Measurements from ENCODE around the gene KLHL13. TPM values are rescaled to one million over a fixed set of nuclear protein-coding genes. Genes with fewer than 3 reads are reported as not detected.

KLHL13 gene
- total RNA-seq, 6 experiments from 2014 or later: 1.2 to 3.2 (median 1.8) TPM

DNA sequence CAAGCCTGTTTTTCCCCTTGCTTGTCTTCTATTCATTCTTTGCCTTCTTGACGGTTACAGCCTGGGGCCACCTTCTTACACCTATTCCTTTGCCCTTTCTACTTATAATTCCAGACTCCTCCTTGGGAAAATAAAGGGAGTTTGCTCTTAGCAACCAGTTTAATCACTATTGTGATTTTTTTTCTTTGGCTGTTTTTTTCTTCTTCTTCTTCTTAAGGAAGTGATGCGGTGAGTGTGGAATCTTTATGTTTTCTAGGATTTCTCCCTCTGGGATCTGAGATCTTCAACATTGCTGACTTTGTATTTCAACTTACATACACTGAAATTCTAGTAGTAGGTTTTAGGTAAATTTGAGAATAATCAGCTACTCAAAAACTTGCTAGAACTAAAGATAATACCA, 1.1 kb upstream of the KLHL13 start:
- H3K27ac ChIP-seq: no peak overlapping the region
- TF ChIP-seq, protein P1, sequence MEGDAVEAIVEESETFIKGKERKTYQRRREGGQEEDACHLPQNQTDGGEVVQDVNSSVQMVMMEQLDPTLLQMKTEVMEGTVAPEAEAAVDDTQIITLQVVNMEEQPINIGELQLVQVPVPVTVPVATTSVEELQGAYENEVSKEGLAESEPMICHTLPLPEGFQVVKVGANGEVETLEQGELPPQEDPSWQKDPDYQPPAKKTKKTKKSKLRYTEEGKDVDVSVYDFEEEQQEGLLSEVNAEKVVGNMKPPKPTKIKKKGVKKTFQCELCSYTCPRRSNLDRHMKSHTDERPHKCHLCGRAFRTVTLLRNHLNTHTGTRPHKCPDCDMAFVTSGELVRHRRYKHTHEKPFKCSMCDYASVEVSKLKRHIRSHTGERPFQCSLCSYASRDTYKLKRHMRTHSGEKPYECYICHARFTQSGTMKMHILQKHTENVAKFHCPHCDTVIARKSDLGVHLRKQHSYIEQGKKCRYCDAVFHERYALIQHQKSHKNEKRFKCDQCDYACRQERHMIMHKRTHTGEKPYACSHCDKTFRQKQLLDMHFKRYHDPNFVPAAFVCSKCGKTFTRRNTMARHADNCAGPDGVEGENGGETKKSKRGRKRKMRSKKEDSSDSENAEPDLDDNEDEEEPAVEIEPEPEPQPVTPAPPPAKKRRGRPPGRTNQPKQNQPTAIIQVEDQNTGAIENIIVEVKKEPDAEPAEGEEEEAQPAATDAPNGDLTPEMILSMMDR (IDR thresholded peaks at IDR 0.05): no peak
- no peak for TF ChIP-seq POLR2A (IDR thresholded peaks at IDR 0.05)
- peaks cover 0 to 3% of the 10 kb centered on the region in 2 donors for H3K27me3 ChIP-seq
- ATAC-seq: no peak
- no peaks in the 10 kb centered on the region for H3K4me1 ChIP-seq
- no peak for DNase-seq
- 65% methylated on average over 2 of the region's 2 CpGs for WGBS (ENCODE audit: insufficient coverage, low coverage, low lambda C conversion rate, missing lambda C conversion rate)
- no peak overlapping the region for H3K4me3 ChIP-seq
- intact Hi-C loops (cut with DNase I): no loop called here
- H3K36me3 ChIP-seq: no peaks in the 10 kb centered on the region
- no peaks in the 10 kb centered on the region for H3K9me3 ChIP-seq

DNA sequence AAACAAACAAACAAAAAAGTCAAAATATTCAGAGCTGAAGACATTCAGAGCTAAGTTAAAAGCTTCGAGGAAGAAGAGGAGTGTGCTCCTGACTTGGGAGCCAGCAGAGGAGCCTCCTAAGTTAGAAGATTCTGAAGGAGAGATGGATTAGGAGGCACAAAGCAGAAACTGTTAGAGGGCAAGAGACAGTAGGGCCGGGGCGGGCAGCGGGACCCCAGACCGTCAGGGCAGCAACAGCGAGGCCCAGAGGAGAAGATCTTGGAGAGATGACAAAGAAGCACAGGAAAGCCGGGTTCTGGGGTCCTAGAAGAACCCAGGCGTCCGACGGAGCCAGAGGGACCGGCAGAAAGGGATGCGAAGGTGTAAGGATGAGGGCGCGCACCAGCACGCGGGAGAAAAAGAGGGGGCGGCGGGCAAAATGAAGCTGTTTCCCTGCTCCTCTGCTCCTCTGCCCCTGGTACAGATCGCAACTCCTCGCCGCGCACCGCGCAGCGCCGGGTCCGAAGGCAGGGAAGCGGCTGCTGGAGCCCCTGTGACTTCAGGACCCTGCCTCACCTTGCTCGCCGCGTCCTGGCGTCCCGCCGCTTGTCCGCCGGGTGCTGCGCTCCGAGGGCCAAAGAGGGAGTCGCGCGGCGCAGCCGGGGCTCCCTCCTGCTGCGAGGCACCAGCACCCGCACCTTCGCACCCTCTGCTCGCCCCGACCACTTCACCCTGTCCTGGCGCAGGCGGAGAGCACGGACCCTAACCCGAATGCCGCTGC, 477 bp downstream of the KLHL13 start:
- no peaks in the 10 kb centered on the region for H3K9me3 ChIP-seq
- TF ChIP-seq POLR2A (IDR thresholded peaks at IDR 0.05): no peak
- TF ChIP-seq, protein P1 (IDR thresholded peaks at IDR 0.05): no peak
- WGBS (ENCODE audit: insufficient coverage, low coverage, low lambda C conversion rate, missing lambda C conversion rate): 18% methylated on average over 34 of the region's 53 CpGs
- intact Hi-C loops (cut with DNase I): no loop called here
- ATAC-seq (peak; percentile 72 to 80 (median 78)), DNase-seq (peak in 2 of 3 donors; percentile 39 to 57)
- peak overlapping the region; percentile 31 to 55 (median 51) for H3K4me3 ChIP-seq
- peaks cover 0 to 3% of the 10 kb centered on the region in 2 donors for H3K27me3 ChIP-seq
- peak overlapping the region in 1 of 3 donors; percentile 45 for H3K27ac ChIP-seq
- no peaks in the 10 kb centered on the region for H3K36me3 ChIP-seq
- no peaks in the 10 kb centered on the region for H3K4me1 ChIP-seq

DNA sequence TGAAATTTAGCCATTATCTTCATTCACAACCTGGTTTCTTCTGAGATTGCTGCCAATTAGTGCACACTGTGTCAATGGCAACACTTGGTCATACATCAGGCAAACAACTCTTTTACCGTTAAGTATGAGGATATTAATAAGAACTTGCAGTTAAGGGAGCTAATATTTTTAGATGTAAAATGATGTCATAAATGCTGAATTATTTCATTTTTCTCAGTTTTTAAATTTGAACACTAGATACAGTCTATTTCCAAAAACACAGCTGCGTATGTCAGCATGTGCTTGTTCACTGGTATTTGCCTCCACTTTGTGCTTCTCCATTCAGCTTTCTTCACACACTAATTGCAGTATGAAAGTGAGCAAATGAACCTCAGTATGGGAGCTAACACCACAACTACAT, 1.6 kb downstream of the KLHL13 start:
- H3K27ac ChIP-seq: no peak overlapping the region
- H3K4me3 ChIP-seq: no peak overlapping the region
- TF ChIP-seq, protein P1 (IDR thresholded peaks at IDR 0.05): no peak
- TF ChIP-seq POLR2A (IDR thresholded peaks at IDR 0.05): no peak
- DNase-seq: no peak
- H3K36me3 ChIP-seq: no peaks in the 10 kb centered on the region
- no peak for ATAC-seq
- WGBS (ENCODE audit: insufficient coverage, low coverage, low lambda C conversion rate, missing lambda C conversion rate): 65% methylated on average over 2 of the region's 2 CpGs
- intact Hi-C loops (cut with DNase I): no loop called here
- H3K9me3 ChIP-seq: no peaks in the 10 kb centered on the region
- H3K27me3 ChIP-seq: peaks cover 0 to 3% of the 10 kb centered on the region in 2 donors
- H3K4me1 ChIP-seq: no peaks in the 10 kb centered on the region

DNA sequence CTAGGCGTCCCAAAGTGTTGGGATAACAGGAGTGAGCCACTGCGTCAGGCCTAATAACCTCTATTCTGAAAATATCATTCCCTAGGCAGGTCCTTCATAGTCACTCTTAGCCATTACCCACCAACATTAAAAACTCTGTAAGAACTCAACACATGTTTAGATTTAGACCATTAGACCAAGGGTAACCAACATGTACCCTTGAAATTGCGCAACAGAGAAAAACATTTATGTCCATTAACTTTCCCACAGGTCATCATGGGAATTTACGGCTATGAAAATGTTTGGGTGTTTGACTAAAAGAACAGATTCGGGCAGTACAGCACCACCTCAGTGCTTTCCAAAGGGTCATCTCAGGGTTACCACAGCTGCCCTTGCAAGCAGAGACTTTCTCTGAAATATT, 7.5 kb downstream of the KLHL13 start:
- ATAC-seq: no peak
- no peaks in the 10 kb centered on the region for H3K27me3 ChIP-seq
- no peak overlapping the region for H3K27ac ChIP-seq
- no peaks in the 10 kb centered on the region for H3K9me3 ChIP-seq
- H3K4me1 ChIP-seq: no peaks in the 10 kb centered on the region
- H3K36me3 ChIP-seq: no peaks in the 10 kb centered on the region
- no peak for DNase-seq
- intact Hi-C loops (cut with DNase I): no loop called here
- 62% methylated on average over 5 of the region's 5 CpGs for WGBS (ENCODE audit: insufficient coverage, low coverage, low lambda C conversion rate, missing lambda C conversion rate)
- no peak overlapping the region for H3K4me3 ChIP-seq
- no peak for TF ChIP-seq POLR2A (IDR thresholded peaks at IDR 0.05)
- TF ChIP-seq, protein P1 (IDR thresholded peaks at IDR 0.05): no peak

Measured in right lobe of liver (tissue), 6 donors.